Frontal cortex (tissue), 4 donors: Measurements from ENCODE around the gene TNFRSF25. TPM values are rescaled to one million over a fixed set of nuclear protein-coding genes. Genes with fewer than 3 reads are reported as not detected.
"Not testable (repeated sequence)": the region's sequence is repeated elsewhere in the genome, so short reads cannot be mapped to it uniquely, and the experiment has no call there.

Source experiments
- DNase-seq, 2 donors: peaks; one replicate each; pipeline ENCODE4 v3.0.0; 2012; ENCODE audit warnings: low spot score in 2 of 2
- FAIRE-seq: peaks from 2 replicates; lab custom pipeline; 2012; peaks lifted over from hg19 to GRCh38; lab: Jason Lieb, UNC
- total RNA-seq: library from RNA; depleted of rRNA; stranded (reverse); fragments of >200 nt; gene quantifications from one replicate; pipeline ENCODE4 v1.2.3, GENCODE V29; 2014
- donor health status: control.
- donor health status: control.
- donor health status: control.

TNFRSF25 gene
- total RNA-seq, 1 donor from 2014 or later, result 9.0 TPM

DNA sequence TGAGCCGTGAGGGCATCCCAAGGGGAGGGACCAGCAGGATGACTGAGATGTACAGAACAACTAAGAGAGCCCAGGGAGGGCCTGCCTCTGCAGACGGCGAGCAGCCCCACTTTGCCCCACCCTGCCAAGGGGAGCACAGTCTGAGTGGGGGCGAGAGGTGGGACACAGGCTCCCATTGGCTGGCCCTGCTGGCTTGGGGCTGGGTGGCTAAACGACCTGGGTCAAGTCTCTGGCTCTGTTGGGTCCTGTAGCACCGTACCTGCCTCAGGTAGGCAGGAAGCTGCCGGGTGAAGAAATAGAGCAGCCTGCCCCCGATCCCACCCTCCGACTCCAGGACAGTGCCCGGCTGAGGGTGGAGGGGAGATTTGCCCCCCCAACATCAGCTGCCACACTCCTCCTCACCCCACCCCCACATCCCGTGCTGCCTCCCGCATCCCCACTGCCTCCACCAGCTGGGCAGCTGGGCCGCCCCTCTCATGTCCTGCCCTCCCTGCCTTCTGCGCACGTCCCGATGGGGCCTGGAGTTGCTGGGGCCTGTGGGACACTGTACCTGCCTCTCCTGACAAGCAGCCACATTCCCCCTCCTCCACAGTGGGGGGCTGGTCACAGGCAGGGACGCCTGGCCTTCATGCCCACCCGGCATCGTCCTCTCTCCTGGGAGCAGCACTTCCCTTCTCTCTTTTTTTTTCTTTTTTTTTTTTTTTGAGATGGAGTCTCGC, 38.1 kb upstream of the TNFRSF25 start:
- FAIRE-seq (no peak), DNase-seq (no peak)

DNA sequence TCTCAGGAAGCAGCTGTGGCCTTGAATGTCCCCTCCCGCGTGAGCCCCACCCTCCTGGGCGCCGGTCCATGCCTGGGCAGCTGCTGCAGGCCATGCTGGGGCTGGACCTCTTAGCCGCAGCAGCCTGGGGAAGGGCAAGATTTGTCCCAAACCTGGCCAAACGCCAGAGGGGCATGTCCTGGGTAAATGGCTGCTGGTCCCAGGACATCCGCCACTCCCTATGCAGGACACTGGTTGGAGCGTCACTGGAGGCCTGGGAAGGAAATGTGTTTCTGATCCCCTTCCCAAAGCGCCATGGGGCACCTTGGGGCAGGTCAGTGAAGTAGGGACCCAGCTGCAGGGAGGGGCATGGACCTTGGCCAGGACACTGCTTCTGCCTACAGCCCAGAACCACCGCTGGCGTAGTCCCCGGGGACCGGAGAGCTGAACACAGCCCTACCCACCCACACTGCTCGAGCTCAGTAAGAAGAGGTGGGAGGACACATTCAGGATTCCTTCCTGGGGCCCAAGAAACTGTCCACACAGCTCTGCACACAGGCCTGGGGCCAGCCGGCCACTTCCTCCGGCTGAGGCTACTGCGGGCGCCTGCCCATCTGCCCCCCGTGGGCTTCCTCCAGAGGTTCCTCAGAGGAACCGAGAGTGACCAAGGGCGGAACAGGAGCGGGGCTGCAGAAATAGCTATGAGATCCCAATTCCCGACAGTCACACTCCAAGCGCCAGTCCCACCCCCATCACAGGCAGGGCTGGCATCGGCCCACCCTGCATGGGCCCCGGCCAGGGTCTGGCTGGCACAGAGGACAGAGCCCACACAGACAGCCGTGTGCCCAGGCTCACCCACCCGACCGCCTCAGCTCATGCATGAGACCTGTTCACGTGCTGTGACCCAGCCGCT, 36.3 kb upstream of the TNFRSF25 start:
- FAIRE-seq, result no peak
- DNase-seq, result peak; percentile 48 to 63

DNA sequence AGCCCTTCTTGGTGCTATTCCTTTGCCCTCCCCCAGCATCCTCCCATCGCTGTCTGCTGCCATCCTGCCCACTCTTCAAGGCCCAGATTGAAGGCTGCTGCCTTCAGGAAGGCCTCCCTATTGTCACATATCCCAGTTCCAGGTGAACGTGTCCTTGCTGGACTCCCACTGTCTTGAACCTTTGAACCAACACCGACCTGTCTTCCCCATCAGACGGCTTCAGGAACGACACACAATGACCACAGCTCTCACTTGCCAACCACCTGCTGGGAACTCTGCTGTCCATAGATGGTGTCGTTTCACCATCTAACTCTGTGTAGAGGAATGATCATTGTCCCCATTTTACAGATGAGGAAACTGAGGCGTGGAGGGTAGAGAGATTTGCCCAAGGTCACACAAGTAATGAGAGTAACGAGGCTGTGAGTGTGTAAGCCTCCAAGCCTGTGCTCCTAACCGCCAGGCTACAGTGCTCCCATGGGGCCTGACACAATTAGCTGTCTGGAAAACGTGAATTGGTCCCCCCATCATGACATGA, 35.4 kb upstream of the TNFRSF25 start:
- FAIRE-seq (no peak), DNase-seq (peak in 1 of 2 donors; percentile 18)

DNA sequence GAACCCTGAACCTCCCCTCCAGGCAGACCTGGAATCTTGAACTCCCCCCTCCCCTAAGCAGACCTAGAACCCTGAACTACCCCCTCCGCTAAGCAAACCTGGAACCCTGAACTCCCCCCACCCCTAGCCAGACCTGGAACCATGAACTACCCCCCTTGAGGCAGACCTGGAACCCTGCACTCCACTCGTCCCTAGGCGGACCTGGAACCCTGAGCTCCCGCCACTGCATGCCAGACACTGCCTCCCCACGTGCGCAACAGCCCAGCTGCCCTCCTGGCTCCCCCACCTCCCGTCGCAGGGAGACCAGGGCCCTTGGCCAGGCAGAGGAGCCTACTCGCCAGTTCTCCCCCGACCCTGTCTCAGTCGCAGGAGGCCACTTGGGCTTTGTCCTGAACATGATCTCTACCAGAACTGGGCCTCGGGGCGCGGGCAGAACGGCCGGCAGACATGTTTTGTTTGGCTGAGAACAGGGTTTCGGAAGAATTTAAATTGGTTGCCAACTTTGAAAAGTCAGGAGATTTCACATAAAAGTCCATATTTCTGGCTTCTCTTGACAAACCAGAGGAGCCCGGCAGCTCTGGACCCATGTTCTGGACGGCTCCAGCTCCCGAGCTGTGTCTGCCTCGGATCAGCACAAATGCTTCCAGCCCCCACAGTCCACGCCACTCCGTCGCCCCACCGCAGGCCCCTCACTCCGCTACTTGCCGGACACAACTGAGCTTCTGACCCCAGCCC, 34.7 kb upstream of the TNFRSF25 start:
- no peak for FAIRE-seq
- peak in 1 of 2 donors; percentile 17 for DNase-seq

DNA sequence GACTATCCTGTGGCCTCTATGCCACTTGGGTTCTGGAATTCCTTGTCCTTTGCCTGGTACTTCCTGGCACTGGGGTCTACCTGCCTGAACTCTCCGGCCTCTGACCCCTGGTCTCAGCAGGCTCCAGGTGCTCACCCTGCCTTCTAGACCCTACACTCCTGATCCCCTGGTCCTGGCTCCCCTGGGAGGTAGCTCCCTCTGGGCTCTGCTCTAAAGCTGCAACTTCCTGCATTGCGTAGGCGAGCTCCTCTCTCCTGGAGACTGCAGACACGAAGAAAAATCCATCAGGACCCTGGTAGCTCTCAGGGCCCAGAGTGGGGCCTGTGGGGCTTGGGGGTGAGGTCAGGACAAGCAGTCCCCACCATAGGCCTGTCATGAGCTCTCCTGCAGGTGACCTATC, 33.3 kb upstream of the TNFRSF25 start:
- FAIRE-seq (no peak), DNase-seq (no peak)

DNA sequence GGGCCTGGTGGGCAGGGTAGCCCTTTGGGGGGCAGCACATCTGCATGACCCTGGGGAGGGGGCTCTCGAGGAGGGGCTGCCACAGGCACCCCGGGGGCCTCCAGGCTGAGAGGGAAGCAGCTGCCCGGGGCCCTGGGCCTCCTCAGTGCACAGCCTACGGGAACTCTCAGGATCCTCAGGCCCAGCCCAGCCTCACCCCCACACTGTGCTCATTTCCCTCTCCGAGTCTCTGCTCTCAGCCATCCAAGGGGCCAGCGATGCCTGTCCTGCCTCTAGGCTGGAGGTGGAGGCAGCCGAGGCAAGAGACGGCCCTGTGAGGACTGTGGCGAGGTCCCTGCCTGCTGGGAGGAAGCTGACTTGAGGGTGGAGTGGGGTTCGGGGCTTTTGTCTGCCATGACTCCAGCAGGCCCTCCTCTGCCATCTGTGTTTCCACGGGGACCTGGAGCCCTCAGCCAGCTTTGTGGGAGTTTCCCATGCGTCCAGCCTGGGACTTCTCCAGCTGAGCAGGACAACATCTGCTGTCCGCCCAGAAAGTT, 32.7 kb upstream of the TNFRSF25 start:
- FAIRE-seq (no peak), DNase-seq (no peak)

DNA sequence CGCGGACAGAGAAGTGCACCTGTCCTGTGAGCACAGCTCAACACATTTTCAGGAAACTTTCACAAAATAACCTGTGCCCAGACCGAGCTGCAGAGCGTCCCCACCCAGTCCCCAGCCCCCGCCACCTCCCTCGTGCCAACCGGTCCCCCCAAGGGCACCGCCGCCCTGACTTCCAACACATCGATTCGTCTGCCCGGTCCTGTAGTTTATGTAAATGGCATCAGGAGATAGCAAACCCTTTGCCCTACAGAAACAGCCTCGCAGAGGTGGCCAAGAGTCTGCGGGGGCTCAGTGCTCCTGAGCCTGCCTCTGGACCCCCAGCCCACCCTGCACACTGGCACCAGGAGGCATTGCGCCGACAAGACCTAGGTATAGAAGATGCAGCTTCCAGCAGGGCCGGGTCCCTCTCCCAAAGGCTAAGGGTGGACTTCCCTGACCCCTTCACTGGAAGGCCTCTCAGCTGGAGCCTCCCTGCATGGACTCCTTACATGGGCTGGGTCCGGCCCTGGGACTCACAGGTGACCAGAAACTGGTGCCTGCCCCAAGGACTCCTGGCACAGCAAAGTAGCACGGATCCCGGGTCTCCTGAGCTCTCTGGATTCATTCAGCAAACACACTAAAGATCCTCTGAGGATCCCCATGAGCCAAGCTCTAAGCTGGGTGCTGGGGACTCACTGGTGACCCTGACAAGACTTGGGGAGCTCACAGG, 32.0 kb upstream of the TNFRSF25 start:
- DNase-seq, result no peak
- no peak for FAIRE-seq

DNA sequence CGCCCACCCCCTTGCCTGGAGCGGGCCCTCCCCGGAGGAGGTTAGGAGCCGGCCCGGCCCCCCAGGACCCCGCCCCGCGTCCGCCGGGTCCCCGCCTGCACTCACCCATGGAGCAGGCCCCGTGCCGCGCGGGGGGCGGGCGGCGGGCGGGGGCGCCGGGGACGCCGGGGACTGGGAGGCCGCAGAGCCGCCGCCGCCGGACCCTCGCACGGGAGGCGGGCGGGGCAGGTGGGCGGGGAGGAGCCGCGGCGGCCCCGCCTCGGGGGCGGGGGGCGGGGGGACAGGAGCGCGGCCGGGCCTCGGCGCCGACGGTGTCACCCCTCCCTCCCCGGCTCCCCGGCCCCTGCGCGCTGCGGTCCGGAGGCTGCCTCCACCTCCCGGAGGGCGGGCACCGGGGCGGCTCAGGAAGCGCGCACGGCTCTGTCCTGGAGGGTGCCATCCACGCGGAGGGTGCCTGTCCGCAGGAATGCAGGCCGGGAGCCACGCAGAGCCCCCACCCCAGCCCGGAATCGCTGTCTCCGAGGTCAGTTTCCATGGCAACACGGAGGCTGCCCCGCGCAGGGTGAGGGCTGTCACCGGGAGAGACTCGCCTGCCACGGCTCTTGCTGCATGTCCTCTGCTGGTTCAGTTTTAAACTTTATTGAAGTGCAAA, 31.4 kb upstream of the TNFRSF25 start:
- FAIRE-seq, result no peak

DNA sequence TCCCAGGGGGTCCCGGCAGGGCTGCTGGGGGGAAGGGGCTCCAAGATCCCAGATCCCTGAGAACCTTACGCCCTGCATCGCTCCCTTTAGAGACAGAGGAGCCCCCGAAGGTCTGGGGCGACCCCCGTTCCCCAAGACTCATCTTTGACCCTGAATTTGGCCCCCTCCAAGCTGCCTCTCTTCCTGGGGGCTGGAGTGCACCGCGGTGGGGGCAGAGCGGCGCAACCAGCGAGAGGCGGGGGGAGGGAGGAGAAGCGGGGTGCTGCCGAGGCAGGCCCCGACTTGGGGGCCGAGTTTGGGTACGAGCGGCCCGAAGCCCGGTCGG, 30.9 kb upstream of the TNFRSF25 start:
- FAIRE-seq (no peak), DNase-seq (no peak)

More for the DNA sequence above, 31.4 kb upstream of the TNFRSF25 start:
- peak; percentile 67 to 74 for DNase-seq

DNA sequence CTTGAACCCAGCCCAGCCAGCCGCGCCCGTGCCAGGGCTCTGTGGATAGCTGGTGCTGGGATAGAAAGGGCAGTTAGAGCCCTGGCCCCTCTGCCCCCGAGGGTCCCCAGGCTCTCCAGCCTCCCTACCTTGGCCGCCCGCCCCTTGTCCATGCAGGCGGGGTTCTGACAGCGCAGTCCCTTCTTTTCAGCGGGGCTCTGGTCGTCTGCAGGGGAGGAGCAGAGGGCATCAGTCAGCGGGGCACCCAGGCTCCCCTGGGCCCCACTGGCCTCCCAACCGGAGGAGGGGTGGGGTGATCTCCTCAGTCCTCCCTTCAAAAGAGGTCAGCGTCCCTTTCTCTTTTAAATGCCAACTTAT, 30.4 kb upstream of the TNFRSF25 start:
- DNase-seq (no peak), FAIRE-seq (no peak)

DNA sequence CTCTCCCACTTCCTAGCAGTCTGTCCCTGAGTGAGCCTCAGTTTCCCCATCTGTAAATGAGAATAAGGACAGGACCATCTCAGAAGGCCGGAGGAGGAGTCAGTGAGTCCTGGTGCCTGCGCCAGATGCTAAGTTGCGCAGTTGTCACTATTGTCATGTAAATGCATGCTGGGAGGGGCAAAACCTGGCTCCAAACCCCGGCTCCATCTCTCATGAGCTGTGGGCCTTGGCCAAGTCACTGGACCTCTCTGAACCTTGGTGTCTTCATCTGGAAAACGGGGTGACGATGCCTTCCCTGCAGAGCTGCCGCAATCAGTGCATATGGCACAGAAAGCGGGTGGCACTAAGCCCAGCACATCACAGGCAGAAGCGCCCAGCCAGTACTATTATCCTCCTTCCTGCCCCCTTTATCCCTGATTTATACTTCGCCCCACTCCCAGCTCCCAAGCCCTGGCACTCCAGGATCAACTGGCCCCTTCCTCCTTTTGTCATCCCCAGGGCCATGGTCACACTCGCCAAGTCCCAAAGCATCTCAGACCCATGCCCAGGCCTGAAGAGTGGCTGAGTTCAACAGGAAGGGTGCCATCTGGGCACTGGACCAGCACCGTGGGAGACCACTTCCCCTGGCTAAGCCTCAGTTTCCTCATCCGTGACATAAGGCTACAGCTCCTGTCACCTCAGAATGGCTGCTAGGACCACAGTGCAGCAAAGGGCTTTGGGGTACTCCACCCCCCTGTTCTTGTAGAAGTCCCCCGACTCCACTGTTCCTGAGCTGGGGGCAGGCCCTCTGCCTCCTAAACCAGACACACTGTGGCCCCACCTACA, 29.8 kb upstream of the TNFRSF25 start:
- DNase-seq, result no peak
- no peak for FAIRE-seq

DNA sequence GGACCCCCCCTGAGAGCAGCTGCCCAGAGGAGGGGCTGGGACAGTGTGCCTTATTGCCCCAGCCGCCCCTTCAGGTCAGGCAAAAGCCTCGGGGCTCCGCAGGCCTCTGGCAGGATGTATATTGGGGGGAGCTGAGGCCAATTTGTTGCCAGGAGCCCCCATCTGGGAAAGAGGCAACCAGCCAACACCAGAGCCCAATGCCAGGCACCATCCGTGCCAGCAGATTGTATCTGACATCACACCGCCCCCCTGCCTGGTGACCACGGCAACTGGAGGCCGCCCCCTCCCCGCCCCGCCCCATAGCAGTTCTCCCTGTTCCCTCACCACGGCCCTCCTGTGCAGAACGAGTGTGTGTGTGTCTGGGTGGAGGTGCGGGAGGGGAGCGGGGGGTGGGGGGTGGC, 29.1 kb upstream of the TNFRSF25 start:
- DNase-seq, result no peak
- FAIRE-seq, result no peak

DNA sequence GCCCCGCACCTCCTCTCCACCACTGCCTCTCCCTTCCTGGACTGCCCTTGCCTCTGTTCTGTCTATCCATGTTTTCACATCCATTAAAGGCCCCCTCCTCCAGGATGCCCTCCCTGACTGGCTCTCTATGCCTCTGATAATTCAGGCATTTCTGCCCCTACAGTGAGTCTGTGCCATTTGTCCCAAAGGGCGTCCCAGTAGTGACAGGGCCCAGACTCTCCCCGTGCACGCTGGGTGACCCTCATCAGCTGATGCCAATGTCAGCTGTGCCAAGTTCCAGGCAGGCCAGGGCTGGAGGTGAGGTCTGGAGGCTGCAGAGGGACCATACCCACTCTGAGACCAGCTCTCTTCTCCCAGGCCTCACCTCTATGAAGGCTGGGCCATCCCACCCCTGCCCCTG, 28.7 kb upstream of the TNFRSF25 start:
- DNase-seq (no peak), FAIRE-seq (no peak)

DNA sequence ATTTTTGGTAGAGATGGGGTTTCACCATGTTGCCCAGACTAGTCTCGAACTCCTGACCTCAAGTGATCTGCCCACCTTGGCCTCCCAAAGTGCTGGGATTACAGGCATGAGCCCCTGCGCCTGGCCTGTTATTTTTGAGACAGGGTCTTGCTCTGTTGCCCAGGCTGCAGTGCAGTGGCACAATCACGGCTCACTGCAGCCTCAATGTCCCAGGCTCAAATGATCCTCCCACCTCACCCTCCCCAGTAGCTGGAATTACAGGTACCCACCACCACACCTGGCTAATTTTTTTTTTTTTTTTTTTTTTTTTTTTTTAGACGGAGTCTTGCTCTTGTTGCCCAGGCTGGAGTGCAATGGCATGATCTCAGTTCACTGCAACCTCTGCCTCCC, 27.9 kb upstream of the TNFRSF25 start:
- DNase-seq, FAIRE-seq: not testable (repeated sequence)

DNA sequence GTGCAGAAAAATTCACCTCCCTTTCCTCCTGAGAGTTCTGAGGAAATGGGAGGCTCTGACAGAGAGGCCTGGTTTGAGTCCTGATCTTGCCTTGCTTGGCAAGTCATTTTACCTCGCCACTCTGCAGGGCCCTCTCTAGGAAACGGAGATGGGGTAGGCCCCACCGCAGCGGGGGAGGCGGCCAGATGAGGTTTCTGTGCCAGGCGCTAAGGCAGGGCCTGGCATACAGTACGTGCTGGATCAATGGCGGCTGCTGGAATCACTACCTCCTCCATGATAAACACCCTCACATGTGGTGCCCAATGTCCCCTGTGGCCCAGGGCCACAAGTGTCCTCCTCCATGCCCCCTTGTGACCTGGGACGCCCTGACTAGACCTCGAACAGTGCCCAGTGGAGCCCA, 26.0 kb upstream of the TNFRSF25 start:
- DNase-seq (no peak), FAIRE-seq (no peak)

DNA sequence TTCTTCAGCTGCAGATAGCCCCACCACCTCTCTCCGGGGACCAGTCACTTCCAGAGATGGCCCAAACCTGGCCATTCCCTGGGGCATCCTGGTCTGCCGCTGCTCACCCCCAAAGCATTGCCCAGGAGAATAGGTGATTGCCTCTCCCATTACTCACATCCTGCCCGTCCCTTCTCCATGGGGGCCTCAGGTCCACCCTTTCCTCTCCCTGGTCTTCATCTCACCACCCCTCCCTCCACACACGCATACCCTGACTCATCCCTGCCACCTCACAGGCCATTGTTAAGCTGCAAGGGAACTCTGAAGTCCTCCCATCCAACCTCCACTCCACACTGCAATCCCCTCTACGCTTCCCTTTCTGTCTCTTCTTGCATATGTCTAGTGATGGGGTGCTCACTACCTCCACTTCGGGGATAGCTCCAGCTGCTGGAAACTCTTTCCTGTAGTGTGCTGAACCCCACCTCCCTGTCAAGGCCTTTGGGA, 25.5 kb upstream of the TNFRSF25 start, which contains the start of gene PLEKHG5:
TSS of gene PLEKHG5 (minus strand) at position 188 of the 483 bp plus-strand sequence. CDS start 14,096 bp downstream, outside the sequence.
- no peak for FAIRE-seq

DNA sequence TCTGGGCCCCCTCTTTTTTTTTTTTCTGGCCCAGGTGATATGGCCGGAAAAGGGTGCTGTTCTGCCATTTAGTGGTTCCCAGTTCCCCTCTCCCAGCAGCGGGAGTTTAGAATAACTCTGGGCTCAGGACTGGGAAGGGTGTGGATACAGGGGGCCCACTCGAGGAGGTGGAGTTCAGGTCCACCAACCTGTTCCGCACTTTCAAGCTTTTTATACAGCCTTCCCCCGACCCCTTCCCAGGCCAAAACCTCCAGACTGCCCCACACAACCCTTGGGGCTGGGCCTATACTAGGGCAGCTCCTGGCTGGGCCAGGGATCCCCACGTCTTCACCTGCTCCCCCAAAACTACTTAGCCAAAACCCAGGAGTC, 25.1 kb upstream of the TNFRSF25 start:
- FAIRE-seq (no peak), DNase-seq (no peak)

More for the DNA sequence above, 25.5 kb upstream of the TNFRSF25 start, which contains the start of gene PLEKHG5:
- DNase-seq, result no peak
